GM12873 (cell line): ENCODE results near the gene PAX9.

Experiments used
- TF ChIP-seq, protein P1 (sequence below): IDR thresholded peaks from 2 replicates; pipeline ENCODE4 v1.5.1; 2012; ENCODE audit warnings: low read depth, mild to moderate bottlenecking, moderate library complexity, low read length, control low read depth; ENCODE audit not compliant: insufficient read depth; ENCODE audit errors: missing control alignments

The PAX9 gene

DNA sequence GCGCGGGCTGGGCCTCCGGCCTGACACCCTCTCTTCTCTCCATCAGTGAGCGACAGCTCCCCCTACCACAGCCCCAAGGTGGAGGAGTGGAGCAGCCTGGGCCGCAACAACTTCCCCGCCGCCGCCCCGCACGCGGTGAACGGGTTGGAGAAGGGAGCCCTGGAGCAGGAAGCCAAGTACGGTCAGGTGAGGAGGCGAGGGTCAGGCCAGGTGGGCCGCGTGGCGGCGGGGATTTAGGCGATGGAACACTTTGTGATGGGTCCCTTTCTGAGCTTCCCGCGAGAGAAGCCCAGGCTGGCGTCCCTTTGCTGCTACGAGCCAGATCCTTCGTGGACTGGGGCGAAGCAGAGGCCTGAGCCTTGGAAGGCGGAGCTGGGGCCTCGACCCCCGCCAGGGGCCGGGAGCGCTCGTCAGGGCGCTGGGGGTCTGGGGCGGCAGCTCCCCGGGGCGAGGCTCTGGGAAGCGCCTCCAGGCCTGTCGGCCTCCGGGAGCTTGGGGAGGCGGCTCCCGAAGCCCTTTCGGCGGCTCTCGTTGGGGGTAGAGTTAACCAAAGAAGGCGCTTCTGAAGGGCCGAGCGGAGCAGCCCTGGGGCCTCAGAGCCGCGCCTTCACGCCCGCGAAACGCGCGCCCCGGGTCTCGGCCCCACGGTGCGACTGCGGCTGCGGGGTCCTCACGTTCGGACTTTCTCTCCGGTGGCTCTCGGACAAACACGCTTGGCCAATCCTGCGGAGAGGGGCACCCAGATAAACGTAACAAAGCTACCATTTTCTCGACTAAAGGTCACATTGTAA, 5.0 kb downstream of the PAX9 start:
- TF ChIP-seq, protein P1, sequence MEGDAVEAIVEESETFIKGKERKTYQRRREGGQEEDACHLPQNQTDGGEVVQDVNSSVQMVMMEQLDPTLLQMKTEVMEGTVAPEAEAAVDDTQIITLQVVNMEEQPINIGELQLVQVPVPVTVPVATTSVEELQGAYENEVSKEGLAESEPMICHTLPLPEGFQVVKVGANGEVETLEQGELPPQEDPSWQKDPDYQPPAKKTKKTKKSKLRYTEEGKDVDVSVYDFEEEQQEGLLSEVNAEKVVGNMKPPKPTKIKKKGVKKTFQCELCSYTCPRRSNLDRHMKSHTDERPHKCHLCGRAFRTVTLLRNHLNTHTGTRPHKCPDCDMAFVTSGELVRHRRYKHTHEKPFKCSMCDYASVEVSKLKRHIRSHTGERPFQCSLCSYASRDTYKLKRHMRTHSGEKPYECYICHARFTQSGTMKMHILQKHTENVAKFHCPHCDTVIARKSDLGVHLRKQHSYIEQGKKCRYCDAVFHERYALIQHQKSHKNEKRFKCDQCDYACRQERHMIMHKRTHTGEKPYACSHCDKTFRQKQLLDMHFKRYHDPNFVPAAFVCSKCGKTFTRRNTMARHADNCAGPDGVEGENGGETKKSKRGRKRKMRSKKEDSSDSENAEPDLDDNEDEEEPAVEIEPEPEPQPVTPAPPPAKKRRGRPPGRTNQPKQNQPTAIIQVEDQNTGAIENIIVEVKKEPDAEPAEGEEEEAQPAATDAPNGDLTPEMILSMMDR: no peak

DNA sequence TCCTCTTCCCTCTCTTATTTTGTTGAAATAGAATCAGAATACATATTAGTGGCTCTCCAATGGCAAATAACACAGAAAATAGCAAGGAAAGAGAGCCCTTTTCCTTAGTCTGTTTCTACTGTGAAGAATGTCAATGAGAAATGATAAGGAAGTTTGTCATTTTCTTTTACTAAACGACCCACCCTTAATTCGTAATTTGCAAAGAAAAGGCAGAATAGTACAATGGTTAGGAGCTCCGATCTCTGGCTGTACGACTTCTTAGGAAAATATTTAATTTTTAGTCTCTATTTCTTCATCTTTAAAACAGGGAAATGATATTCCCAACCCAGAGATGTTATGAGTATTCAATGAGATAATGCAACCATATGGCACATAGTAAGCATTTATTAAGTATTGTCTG, 6.0 kb downstream of the PAX9 start:
- TF ChIP-seq, protein P1: no peak

DNA sequence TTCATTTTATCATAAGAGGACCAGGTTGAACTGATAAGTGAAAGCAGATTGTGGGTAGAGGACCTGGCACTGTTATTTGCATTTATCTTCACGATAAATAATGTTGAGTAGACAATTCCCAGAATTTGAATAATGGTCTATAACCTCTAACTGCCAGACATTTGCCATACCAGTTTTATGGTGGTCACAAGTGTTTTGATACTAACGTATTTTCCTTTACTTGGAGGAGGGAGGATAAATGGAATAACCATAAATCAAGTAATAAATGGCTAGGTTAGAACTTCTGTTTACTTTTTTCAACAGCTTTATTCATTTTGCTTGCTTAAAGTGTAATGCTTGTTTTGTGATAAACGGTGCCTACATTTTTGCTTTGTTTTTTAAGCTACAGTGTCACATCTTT, 9.5 kb downstream of the PAX9 start:
- TF ChIP-seq, protein P1: no peak

DNA sequence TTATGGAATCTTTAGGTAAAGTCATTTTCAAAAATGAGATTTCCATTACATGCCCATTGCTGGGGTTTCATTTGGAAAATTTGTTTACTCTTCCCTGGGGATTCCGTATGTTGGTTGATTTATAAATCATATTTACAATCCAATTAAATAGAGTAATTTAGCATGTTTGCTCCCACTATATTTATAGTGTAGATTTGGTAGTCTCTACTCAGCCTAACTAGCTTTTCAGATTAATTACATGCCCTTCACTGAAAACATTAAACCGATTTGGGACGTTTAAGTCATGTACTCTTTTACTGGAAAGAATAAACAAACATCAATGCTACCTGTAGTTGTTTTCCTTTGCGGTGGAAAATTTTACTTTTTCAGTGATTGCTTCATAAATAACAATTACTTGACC, 10.4 kb downstream of the PAX9 start:
- TF ChIP-seq, protein P1: no peak

DNA sequence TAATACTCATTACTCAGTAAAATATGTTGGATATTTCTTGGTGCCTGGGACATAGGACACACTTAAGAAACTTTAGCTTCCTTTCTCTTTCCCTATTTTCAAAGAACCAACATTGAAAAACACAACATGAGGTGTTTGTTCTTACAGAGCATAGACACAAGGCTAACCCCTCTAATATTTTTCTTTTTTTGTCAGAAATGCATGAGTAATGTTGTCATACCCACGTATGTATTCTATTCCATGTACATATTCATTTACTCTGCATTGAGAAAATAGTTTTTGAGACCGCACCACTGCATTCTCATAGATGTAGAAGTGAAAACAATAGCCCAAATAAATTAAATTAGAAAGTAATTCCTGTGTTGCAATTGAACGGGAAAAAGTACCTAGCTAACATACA, 13.0 kb downstream of the PAX9 start:
- TF ChIP-seq, protein P1: no peak

DNA sequence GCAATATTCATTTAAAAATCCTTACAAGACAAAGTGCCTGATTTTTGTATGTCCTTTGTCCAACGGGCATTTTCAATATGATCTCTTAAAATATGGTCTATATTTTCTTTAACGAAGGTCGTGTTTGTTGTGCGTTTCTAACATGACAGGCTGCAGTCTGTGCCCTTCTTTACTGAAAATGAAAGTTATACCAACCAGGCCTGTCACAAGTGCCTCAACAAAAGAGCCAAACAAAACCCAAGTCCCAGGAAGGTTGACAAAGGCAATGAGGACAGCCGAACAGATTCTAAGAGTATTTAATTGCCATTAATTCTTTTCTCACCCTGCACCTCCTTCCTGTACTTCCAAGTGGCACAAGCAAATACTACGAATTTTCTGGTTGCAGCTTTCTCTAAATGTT, 13.9 kb downstream of the PAX9 start:
- TF ChIP-seq, protein P1: no peak

DNA sequence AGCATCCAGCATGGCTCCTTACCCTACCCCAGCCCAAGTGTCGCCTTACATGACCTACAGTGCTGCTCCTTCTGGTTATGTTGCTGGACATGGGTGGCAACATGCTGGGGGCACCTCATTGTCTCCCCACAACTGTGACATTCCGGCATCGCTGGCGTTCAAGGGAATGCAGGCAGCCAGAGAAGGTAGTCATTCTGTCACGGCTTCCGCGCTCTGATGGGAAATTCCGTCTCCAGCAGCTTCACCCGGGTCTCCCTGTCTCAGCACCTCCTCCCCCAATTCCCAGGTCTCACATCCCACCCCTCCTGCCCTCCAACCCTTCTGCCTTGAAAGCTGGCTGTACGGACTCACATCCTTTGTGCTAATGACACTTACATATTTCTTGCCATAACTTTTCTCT, 14.6 kb downstream of the PAX9 start:
- TF ChIP-seq, protein P1: no peak
